AG20443 (cell line): Measurements from ENCODE around the gene HUWE1.
"Not testable (repeated sequence)": the region's sequence is repeated elsewhere in the genome, so short reads cannot be mapped to it uniquely, and the experiment has no call there.

ENCODE experiments used
- DNase-seq: peaks from one replicate; pipeline ENCODE4 v3.0.0; 2012; ENCODE audit warnings: low spot score, mixed read lengths

Gene HUWE1

GRCh38 chrX:53686151-53686885, at the start of gene HUWE1:
Gene HUWE1, minus strand, starts transcription at chrX:53686719. Its CDS starts 32,612 bp downstream, at chrX:53654107.
- peak; percentile 75 for DNase-seq

GRCh38 chrX:53732797-53733196, 46.3 kb upstream of the HUWE1 start:
- DNase-seq: no peak

GRCh38 chrX:53729751-53730150, 43.2 kb upstream of the HUWE1 start:
- no peak for DNase-seq

DNA sequence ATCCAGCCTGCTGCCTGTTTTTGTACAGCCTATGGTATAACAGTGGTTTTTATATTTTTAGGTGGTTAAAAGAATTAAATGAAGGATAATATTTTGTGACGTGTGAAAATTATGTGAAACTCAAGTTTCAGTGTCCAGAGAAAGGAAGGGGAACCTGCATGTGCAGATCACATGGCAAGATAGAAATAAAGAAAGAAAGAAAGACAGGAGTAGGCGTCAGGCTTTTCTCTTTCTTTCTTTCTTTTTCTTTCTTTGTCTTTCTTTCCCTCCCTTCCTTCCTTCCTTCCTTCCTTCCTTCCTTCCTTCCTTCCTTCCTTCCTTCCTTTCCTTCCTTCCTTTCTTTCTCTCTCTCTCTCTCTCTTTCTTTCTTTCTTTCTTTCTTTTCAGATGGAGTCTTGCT, 42.0 kb upstream of the HUWE1 start:
- DNase-seq: no peak

DNA sequence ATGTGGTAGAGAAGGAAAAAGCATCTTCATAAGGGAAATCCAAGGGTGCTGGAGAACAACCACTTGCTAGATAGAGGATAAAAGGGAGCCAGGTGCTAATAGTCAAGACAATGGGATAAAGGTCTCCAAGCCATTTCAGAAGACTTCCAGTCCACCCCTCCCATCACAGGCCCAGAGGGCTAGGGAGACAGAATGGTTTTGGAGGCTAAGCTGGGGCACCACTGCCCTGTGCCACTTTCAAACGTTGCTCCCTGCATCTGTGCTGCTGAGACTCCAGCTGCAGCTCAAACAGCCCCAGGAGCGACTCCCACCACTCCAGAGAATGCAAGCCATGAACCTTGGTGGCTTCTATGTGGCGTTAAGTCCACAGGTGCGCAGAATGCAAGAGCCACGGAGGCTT, 38.4 kb upstream of the HUWE1 start:
- DNase-seq: no peak

DNA sequence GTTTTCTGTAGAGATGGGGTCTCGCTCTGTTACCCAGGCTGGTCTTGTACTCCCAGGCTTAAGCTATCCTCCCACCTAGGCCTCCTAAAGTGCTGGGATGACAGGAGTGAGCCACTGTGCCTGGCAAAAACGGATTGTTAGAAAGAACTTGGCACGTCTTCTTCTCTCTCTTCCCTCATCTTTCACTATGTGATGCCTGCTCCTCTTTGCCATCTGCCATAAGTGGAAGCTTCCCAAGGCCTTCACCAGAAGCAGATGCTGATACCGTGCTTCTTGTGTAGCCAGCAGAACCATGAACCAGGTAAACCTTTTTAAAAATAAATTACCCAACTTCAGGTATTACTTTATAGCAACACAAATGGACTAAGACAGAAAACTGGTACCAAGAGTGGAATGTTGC, 36.9 kb upstream of the HUWE1 start:
- no peak for DNase-seq

DNA sequence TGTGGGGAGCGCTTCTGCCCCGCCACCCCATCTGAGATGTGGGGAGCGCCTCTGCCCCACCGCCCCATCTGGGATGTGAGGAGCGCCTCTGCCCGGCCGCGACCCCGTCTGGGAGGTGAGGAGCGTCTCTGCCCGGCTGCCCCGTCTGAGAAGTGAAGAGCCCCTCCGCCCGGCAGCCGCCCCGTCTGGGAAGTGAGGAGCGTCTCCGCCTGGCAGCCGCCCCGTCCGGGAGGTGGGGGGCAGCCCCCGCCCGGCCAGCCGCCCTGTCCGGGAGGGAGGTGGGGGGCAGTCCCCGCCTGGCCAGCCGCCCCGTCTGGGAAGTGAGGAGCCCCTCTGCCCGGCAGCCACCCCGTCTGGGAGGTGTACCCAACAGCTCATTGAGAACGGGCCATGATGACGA, 35.1 kb upstream of the HUWE1 start:
- DNase-seq: not testable (repeated sequence)

- DNase-seq: not testable (repeated sequence)
These were observed 33.1 kb upstream of the HUWE1 start for GRCh38 chrX:53719666-53720065.

- DNase-seq: no peak
These were observed 31.6 kb upstream of the HUWE1 start for GRCh38 chrX:53718073-53718472.

GRCh38 chrX:53717205-53717604, 30.7 kb upstream of the HUWE1 start:
- no peak for DNase-seq

- no peak for DNase-seq
These were observed 30.0 kb upstream of the HUWE1 start for GRCh38 chrX:53716328-53717088.

- DNase-seq: no peak
These were observed 28.9 kb upstream of the HUWE1 start for GRCh38 chrX:53715346-53715924.

DNA sequence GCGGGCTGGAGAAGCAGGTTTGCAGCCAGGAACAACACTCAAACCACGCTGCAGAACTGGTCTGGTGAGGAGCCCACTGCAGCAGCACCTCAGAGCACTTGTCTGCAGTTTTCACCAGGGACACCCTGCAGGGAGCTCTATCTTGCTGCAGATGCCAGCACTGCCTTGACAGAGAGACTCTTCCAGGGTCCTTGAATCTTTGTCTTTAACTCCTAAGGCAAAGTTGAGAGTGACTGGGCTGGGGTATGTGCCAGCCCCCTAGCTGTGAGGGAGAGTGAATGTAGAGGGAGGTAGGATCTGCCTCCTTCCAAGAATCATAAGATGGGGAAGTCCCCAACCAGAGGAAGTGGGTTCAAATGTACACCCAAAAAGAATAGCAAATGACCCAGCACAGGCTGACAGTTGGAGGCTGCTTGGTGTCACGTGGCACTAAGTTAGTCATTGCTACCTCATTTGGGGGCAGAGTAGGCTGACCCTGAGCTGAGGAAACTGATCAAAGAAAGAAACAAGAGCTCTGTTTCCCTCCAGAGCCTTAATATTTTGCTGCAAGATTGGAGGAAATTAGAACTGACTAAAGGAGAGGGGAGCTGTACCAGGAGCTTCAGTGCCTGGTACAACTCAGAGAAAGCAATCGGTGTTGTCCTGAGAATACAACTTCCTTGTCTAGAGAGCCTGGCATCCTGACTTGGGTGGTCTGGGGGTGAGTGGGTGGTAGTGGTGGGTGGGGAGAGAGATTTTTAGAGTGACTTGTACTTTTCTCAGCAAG, 28.2 kb upstream of the HUWE1 start:
- peak; percentile 9 for DNase-seq

GRCh38 chrX:53713987-53714579, 27.6 kb upstream of the HUWE1 start:
- DNase-seq: no peak

DNA sequence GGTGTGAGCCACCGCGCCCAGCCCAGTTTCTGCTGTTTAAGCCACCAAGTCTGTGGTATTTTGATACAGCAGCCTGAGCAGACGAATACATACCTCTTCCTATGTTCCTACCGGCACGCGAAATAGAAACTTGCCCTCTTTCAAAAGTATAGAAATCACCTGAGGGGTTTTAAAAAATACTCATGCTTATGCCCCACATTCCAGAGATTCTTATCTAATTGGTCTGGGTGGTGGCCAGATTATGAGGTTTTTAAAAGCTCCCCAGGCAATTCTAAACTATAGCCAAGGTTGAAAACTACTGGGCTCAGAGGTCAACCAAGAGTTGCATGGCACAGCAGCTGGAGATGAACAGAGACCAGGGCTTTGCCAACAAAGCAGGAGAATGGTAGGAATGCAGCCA, 24.9 kb upstream of the HUWE1 start:
- DNase-seq: no peak

DNA sequence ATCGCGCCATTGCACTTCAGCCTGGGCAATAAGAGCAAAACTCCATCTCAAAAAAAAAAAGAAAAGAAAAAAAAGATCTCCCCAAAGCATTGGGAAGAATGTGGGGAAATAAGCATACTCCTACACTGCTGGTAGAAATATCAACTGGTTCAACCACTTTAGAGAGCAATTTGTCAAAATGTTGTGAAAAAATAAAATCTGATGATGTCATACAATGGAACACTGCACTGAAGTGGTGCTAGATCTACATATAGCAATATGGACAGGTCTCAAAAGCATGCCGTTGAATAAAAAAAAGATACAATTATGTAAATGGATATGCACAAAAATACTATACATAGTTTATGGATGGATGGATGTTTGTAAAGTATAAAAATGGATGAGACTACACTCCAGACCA, 18.3 kb upstream of the HUWE1 start:
- no peak for DNase-seq

- DNase-seq: no peak
These were observed 17.8 kb upstream of the HUWE1 start for GRCh38 chrX:53704294-53704693.

DNA sequence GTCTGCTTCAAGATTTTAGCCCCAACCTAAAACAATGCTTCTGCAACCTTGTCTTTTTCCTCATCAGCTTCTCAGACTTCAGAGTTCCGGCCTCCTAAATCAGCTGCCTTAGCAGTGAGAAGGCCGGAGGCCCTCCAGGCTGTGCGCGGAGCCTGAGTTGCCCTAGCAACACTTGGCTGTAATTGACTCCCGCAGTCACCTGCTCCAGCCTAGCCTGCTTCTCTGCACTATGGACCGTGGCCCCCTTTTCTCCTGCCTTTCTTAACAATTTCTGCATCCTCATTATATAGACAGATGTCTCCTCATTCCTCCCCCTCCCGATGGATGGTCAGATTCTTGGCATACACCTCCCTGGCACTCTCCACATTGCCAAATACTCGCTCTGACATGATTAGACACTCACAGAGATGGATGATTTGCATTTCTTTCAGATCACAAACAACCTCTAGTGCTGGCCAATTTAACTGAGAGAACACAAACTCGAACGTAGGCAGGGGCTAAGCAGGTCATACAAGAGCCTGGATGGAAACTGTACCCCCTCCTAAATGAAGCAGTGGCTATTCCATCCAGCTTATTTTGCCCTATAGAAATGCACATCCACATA, 9.5 kb upstream of the HUWE1 start:
- no peak for DNase-seq

- no peak for DNase-seq
These were observed 8.1 kb upstream of the HUWE1 start for GRCh38 chrX:53694642-53695041.

- no peak for DNase-seq
These were observed 1.8 kb upstream of the HUWE1 start for GRCh38 chrX:53688300-53688699.

GRCh38 chrX:53685711-53686110, 808 bp downstream of the HUWE1 start:
- DNase-seq: no peak
